DOHH2 (cell line): ENCODE results near the gene CSTA.

ENCODE experiments used
- H3F3A ChIP-seq: fragments of 200-600 bp; sonication (generic), shearing (Covaris generic); 2 replicates; pipeline ENCODE4 v1.6.0; 2016; ENCODE audit warnings: antibody characterized with exemption, mild to moderate bottlenecking; ENCODE audit not compliant: control insufficient read depth, insufficient read depth
- H3K27ac ChIP-seq: fragments of 200-600 bp; sonication (generic); 2 replicates; pipeline ENCODE4 v1.5.1; 2014; ENCODE audit warnings: low read depth, mild to moderate bottlenecking, low read length, moderate library complexity
- H3K27me3 ChIP-seq: fragments of 200-600 bp; sonication (generic); 2 replicates; pipeline ENCODE4 v1.6.1; 2014; ENCODE audit warnings: mild to moderate bottlenecking, low read length, mixed read lengths; ENCODE audit not compliant: control insufficient read depth
- H3K36me3 ChIP-seq: fragments of 200-600 bp; sonication (generic); 2 replicates; pipeline ENCODE4 v1.6.1; 2014; ENCODE audit warnings: mild to moderate bottlenecking, low read length, moderate library complexity, mixed read lengths; ENCODE audit not compliant: control insufficient read depth
- H3K4me1 ChIP-seq: fragments of 200-600 bp; sonication (generic); 2 replicates; pipeline ENCODE4 v1.6.1; 2014; ENCODE audit warnings: mild to moderate bottlenecking, low read length, mixed read lengths; ENCODE audit not compliant: control insufficient read depth
- H3K4me2 ChIP-seq: fragments of 200-600 bp; sonication (generic); 2 replicates; pipeline ENCODE4 v1.6.0; 2014; ENCODE audit warnings: mild to moderate bottlenecking, low read length, moderate library complexity
- H3K4me3 ChIP-seq: fragments of 200-600 bp; sonication (generic); 2 replicates; pipeline ENCODE4 v1.5.1; 2014; ENCODE audit warnings: mild to moderate bottlenecking, low read length, mixed read lengths
- H3K79me2 ChIP-seq: fragments of 200-600 bp; sonication (generic); 2 replicates; pipeline ENCODE4 v1.6.1; 2014; ENCODE audit warnings: mild to moderate bottlenecking, low read length, mixed read lengths; ENCODE audit not compliant: control insufficient read depth
- H3K9me2 ChIP-seq: fragments of 200-600 bp; sonication (generic); replicated peaks from 2 replicates; pipeline ENCODE4 v1.6.1; 2014; ENCODE audit warnings: mild to moderate bottlenecking, low read length, mixed read lengths; ENCODE audit not compliant: control insufficient read depth
- H3K9me3 ChIP-seq: fragments of 200-600 bp; sonication (generic); 2 replicates; pipeline ENCODE4 v1.6.1; 2014; ENCODE audit warnings: antibody characterized with exemption, low read length, mixed read lengths; ENCODE audit not compliant: control insufficient read depth, insufficient read depth
- H4K20me1 ChIP-seq: fragments of 200-600 bp; sonication (generic); 2 replicates; pipeline ENCODE4 v1.6.0; 2014; ENCODE audit warnings: low read depth, mild to moderate bottlenecking, antibody characterized with exemption, low read length, moderate library complexity; ENCODE audit not compliant: control insufficient read depth, insufficient read depth
- EZH2phosphoT487 ChIP-seq: fragments of 200-600 bp; sonication (generic); IDR thresholded peaks from 2 replicates; pipeline ENCODE4 v1.6.1; 2017; ENCODE audit warnings: borderline replicate concordance, mild to moderate bottlenecking, antibody characterized with exemption, low read length, moderate library complexity, mixed read lengths
- TF ChIP-seq, protein P1 (sequence below): fragments of 200-600 bp; sonication (generic); IDR thresholded peaks from one replicate; pipeline ENCODE4 v1.5.1; 2014; ENCODE audit warnings: antibody characterized with exemption, mild to moderate bottlenecking, low read depth, low read length; ENCODE audit not compliant: poor library complexity, severe bottlenecking

The CSTA gene

DNA sequence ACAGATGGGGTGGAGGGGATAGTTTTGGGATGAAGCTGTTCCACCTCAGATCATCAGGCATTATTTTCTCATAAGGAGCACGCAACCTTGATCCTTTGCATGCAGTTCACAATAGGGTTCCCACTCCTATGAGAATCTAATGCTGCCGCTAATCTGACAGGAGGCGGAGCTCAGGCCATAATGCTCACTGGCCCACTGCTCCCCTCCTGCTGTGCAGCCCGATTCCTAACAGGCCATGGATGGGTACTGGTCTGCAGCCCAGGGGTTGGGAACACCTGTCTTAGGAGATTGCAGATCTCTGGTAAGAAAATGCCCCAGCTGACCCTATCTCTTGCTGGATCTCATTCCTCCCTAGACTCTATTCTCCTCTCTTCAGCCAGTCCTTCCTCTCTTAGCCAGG lies 6.8 kb downstream of the CSTA start:
- Histone ChIP-seq H3K4me3 (no peak overlapping the region), H3F3A (no peaks in the 10 kb centered on the region), H3K79me2 (no peaks in the 10 kb centered on the region), H3K27ac (no peak overlapping the region), H3K27me3 (peaks cover 4% of the 10 kb centered on the region), H3K9me3 (no peaks in the 10 kb centered on the region), H3K4me2 (no peak overlapping the region), H3K9me2 (no peaks in the 10 kb centered on the region), H3K36me3 (no peaks in the 10 kb centered on the region), H3K4me1 (no peaks in the 10 kb centered on the region), H4K20me1 (no peaks in the 10 kb centered on the region)
- TF ChIP-seq, protein P1, sequence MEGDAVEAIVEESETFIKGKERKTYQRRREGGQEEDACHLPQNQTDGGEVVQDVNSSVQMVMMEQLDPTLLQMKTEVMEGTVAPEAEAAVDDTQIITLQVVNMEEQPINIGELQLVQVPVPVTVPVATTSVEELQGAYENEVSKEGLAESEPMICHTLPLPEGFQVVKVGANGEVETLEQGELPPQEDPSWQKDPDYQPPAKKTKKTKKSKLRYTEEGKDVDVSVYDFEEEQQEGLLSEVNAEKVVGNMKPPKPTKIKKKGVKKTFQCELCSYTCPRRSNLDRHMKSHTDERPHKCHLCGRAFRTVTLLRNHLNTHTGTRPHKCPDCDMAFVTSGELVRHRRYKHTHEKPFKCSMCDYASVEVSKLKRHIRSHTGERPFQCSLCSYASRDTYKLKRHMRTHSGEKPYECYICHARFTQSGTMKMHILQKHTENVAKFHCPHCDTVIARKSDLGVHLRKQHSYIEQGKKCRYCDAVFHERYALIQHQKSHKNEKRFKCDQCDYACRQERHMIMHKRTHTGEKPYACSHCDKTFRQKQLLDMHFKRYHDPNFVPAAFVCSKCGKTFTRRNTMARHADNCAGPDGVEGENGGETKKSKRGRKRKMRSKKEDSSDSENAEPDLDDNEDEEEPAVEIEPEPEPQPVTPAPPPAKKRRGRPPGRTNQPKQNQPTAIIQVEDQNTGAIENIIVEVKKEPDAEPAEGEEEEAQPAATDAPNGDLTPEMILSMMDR, result no peak
- no peak for TF ChIP-seq EZH2phosphoT487

- no peak for TF ChIP-seq EZH2phosphoT487
- TF ChIP-seq, protein P1, result no peak
- Histone ChIP-seq H3K36me3 (no peaks in the 10 kb centered on the region), H3K9me2 (no peaks in the 10 kb centered on the region), H3K4me2 (no peak overlapping the region), H3K79me2 (no peaks in the 10 kb centered on the region), H3K4me1 (no peaks in the 10 kb centered on the region), H3K27me3 (peaks cover 4% of the 10 kb centered on the region), H4K20me1 (no peaks in the 10 kb centered on the region), H3F3A (no peaks in the 10 kb centered on the region), H3K27ac (no peak overlapping the region), H3K9me3 (no peaks in the 10 kb centered on the region), H3K4me3 (no peak overlapping the region)
Observed at GRCh38 chr3:122332551-122332950, 7.5 kb downstream of the CSTA start.

- Histone ChIP-seq H3K27ac (no peak overlapping the region), H3K9me2 (no peaks in the 10 kb centered on the region), H3K4me3 (no peak overlapping the region), H3K79me2 (no peaks in the 10 kb centered on the region), H3K4me2 (no peak overlapping the region), H3K36me3 (no peaks in the 10 kb centered on the region), H3F3A (no peaks in the 10 kb centered on the region), H3K4me1 (no peaks in the 10 kb centered on the region), H3K9me3 (no peaks in the 10 kb centered on the region; the same call in 1 of the 2 replicates), H3K27me3 (no peaks in the 10 kb centered on the region), H4K20me1 (no peaks in the 10 kb centered on the region)
- TF ChIP-seq, protein P1, result no peak
- no peak for TF ChIP-seq EZH2phosphoT487
Observed at GRCh38 chr3:122342803-122343202, 17.8 kb downstream of the CSTA start.
